GM18858 (cell line): Measurements from ENCODE around the gene SOWAHB.

ENCODE experiments used
- ATAC-seq: cut with Tn5 transposase; IDR thresholded peaks from one replicate; pipeline ENCODE4 v1.9.1; 2021; ENCODE audit not compliant: unreplicated experiment

SOWAHB gene, protein sequence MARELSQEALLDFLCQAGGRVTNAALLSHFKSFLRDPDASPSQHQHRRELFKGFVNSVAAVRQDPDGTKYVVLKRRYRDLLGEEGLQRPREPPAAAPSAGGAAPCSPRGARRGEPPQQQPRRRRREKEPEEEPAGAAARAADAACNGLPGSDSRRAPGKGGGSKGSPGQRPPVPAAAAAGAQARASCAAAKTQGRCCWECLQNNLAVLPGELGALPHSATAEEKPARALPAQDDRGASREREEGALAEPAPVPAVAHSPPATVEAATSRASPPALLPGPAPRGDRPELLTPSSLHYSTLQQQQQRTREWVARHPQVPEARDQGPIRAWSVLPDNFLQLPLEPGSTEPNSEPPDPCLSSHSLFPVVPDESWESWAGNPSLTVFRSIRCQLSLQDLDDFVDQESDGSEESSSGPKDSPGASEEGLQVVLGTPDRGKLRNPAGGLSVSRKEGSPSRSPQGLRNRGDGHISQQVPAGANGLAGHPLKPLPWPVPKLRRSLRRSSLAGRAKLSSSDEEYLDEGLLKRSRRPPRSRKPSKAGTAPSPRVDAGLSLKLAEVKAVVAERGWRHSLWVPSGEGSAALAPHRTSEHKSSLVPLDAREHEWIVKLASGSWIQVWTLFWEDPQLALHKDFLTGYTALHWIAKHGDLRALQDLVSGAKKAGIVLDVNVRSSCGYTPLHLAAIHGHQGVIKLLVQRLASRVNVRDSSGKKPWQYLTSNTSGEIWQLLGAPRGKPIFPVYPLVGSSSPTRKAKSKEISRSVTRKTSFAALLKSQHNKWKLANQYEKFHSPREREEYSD

DNA sequence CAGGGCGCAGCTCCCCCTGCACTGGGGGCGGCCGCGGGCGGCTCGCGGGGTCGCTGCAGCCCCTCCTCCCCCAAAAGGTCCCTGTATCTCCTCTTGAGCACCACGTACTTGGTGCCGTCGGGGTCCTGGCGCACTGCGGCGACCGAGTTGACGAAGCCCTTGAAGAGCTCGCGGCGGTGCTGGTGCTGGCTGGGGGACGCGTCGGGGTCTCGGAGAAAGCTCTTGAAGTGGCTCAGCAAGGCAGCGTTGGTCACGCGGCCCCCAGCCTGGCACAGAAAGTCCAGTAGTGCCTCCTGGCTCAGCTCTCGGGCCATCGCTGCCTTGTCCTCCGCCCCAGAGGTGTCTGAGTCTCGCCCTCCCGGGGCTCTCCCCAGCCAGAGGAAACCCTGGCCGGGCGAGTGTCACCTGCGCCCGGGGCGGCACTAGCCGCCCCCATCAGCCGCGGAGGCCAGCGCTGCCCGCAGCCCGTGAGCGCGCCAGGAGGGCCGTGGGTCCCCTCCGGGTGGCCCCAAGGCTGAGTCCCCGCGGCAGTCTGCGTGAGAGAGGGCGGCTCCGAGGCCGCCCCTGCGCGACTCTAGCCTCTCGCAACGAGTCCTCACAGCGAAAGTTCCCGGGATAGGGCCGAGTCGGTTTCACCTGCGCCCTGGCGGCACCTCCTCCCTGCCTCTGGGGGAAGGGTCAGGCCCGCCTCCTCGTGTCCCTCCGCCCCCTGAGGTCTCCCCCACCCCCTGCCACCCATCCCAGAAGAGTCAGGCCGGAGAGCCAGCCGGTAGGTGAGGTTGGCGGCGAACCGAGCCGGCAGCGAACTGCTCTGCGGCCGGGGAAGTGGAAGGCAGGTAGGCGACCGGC lies at the start of gene SOWAHB:
Gene SOWAHB (minus strand): TSS at position 609 of the 849 bp plus-strand sequence. CDS start 295 bp downstream, at position 314.
- no peak for ATAC-seq

GRCh38 chr4:76947369-76947768 lies 49.4 kb upstream of the SOWAHB start:
- no peak for ATAC-seq

- ATAC-seq: no peak
Measured at GRCh38 chr4:76943790-76944189, 45.8 kb upstream of the SOWAHB start.

- no peak for ATAC-seq
Measured at GRCh38 chr4:76943129-76943620, 45.2 kb upstream of the SOWAHB start.

GRCh38 chr4:76939184-76939583 lies 41.2 kb upstream of the SOWAHB start:
- ATAC-seq: no peak

DNA sequence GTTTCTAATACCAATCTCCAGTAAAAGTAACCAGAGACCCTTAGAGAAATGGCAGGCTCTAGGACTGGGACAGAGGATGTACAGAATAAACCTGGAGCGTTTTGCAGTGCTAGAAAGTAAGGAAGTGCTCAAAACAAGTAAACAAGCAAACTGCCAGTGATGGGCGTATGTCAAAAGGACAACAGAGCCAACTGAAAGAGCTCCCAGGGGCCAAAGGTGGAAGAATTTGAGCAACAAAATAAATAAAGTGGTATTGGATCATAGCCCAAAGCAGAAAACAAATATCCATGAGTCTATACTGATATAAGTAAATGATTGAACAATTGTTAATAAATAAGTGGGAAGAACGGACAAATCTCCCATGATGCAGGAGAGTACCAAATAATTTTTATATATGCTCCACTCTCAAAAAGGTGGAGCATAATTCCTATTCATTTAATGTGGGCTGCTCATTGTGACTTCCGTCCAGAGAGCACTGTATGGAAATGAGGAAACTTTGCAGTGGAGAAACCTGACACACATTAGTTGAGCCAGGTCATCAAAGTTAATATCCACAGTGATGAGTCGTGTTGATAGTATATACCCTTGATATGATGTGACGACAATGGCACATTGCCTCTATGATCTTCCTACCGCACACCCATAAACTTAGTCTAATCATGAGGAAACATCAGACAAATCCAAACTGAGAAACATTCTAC lies 33.8 kb upstream of the SOWAHB start:
- ATAC-seq: no peak

GRCh38 chr4:76931087-76931486 lies 33.1 kb upstream of the SOWAHB start:
- ATAC-seq: no peak

GRCh38 chr4:76930685-76931084 lies 32.7 kb upstream of the SOWAHB start:
- no peak for ATAC-seq

- ATAC-seq: no peak
Measured at GRCh38 chr4:76926841-76927240, 28.9 kb upstream of the SOWAHB start.

- no peak for ATAC-seq
Measured at GRCh38 chr4:76923619-76924357, 25.8 kb upstream of the SOWAHB start.

GRCh38 chr4:76920715-76921114 lies 22.8 kb upstream of the SOWAHB start:
- ATAC-seq: no peak

DNA sequence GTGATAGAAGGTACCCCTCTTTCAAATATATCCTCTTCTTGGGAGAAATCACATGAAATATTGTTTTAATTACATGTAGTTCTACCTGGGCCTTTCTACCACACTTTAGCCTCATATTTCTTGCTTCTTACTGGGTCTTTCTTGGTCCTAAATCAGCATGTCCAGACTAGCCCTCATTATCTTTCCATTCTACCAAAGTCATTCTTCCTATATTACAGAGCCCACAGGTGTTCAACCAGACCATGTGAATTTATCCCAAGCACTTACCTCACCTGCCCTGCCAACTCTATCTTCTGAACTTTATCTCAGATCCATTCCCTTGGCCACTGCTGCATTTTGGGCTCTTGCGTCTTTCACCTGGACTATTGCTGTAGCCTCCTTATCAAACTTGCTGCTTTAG lies 11.8 kb upstream of the SOWAHB start:
- ATAC-seq: no peak

DNA sequence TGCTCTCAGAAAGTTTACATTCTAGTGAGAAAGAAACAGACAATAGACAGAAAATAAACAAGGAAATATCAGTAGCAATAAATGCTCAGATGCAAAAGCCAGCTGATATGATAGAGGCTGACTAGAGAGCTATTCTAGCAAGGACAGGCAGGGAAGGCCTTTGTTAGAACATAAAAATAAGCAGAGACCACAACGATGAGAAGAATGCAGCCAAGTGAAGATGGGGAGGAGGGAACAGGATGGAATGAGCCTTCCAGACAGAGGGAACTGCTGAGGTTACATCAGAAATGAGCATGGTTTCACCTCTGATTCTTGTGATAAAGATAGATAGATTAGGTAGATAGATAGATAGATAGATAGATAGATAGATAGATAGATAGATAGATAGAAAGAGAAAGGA lies 7.6 kb upstream of the SOWAHB start:
- ATAC-seq: no peak

DNA sequence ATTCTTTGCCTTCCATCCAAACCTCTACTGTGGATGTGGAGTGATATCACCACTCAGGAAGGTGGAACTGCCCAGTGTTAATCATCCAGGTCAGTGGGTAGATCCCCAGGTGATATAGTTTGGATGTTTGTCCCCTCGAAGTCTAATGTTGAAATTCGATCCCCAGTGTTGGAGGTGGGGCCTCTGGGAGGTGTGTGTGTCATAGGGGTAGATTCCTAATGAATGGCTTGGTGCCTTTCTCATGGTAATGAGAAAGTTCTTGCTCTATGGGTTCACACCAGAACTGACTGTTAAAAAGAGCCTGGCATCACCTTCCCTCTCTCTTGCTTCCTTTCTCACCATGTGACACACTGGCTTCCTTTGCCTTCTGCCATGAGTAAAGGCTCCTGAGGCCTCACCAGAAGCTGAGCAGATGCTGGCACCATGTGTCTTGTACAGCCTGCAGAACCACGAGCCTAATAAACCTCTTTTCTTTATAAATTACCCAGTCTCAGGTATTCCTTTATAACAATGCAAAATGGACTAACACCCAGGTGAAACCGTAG lies 6.8 kb upstream of the SOWAHB start:
- ATAC-seq: no peak

DNA sequence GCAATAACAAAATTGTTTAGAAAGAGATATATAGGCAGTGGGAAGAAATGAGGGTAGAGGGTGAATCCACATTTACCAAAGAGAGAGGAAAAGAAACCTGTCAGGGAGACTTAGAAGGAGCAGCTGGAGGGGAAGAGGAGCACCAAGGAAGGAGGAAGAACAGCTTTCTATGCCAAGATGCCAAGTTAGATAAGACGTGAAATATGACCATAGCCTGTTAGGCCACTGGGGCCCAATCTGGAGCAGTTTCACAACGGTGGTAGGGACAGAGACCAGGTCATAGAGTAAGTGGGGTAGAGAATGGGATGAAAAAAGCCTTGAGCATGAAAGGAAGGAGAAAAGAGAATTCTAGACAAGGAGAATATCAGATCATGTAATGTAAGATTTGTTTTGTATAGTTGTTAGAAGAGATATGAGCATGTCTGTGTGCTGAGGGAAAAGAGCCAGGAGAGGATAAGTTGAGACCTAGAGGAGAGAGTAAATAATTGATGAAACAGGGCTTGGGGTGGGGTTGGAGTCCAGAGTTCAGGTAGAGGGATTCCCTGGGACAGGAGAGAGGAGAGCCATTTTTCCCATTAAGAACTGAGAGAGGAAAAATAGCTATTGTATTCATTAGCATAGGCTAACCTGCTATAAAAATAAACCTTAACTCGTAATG lies 4.4 kb upstream of the SOWAHB start:
- no peak for ATAC-seq

- no peak for ATAC-seq
Measured at GRCh38 chr4:76898949-76899645, 1.2 kb upstream of the SOWAHB start.

DNA sequence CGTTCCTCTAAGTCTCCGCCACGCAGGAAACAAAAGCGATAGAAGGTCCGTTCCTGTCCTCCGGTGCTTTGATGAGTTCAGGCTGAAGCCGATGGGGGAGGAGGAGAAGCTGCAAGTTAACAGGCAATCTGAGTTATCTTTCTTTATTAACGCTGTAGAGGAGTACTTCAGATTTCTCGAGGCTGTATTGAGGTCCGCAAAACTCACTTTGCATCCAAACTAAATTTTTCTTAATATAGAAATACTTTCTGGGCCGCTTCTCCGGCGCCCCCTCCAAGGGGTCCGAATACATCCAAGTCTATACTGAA lies 395 bp upstream of the SOWAHB start:
- no peak for ATAC-seq
